Endothelial cell of umbilical vein (primary cell): ENCODE results near the gene MAPRE2. TPM values are rescaled to one million over a fixed set of nuclear protein-coding genes. Genes with fewer than 3 reads are reported as not detected.

Experiments
- BruUV-seq: library from RNA; stranded (reverse); fragments of 400-500 nt; replicated peaks from 2 replicates; lab custom pipeline; 2021; lab: Mats Ljungman, UMichigan
- CTCF ChIA-PET: fragments of 300-600, 350-600 bp; sonication (Branson Sonifier 250); formaldehyde crosslinking; loops from one replicate; lab custom pipeline; 2021; ENCODE audit warnings: antibody characterized with exemption, inconsistent platforms; lab: Charles Lee
- POLR2A ChIA-PET: fragments of 300-600, 350-600 bp; sonication (Branson Sonifier 250); formaldehyde crosslinking; loops from one replicate; lab custom pipeline; 2021; ENCODE audit warnings: antibody characterized with exemption, inconsistent platforms; lab: Charles Lee
- DNase-seq: peaks from one replicate; pipeline ENCODE4 v3.0.0-alpha.2; 2011; ENCODE audit warnings: low read depth, low spot score
- FAIRE-seq: peaks from 2 replicates; lab custom pipeline; 2011; peaks lifted over from hg19 to GRCh38; lab: Jason Lieb, UNC
- H2AFZ ChIP-seq: 2 replicates; pipeline ENCODE4 v1.6.0; 2012; ENCODE audit warnings: low read depth, low read length, control low read depth, inconsistent platforms
- H3K27ac ChIP-seq: 2 replicates; pipeline ENCODE4 v1.5.1; 2011; ENCODE audit warnings: low read depth, mild to moderate bottlenecking, control low read depth, low read length, moderate library complexity; ENCODE audit not compliant: insufficient read depth
- H3K27me3 ChIP-seq, 2 experiments: 2 replicates each; pipeline versions ENCODE4 v1.6.0 to v1.6.1; 2011; ENCODE audit warnings: low read length in 2 of 2, mixed read lengths in 1 of 2; ENCODE audit not compliant: control insufficient read depth in 2 of 2, insufficient read depth in 2 of 2
- H3K36me3 ChIP-seq, 2 experiments: 2 replicates in 1 of 2; 3 replicates in 1 of 2; pipeline ENCODE4 v1.5.1; 2011; ENCODE audit warnings: low read length in 2 of 2, mild to moderate bottlenecking in 1 of 2, moderate library complexity in 1 of 2; ENCODE audit not compliant: control insufficient read depth in 2 of 2, insufficient read depth in 2 of 2; ENCODE audit errors: extremely low read depth in 1 of 2
- H3K4me1 ChIP-seq: 3 replicates; pipeline ENCODE4 v1.5.1; 2011; ENCODE audit warnings: mild to moderate bottlenecking, low read length; ENCODE audit not compliant: control insufficient read depth, insufficient read depth; ENCODE audit errors: extremely low read depth
- H3K4me2 ChIP-seq: 2 replicates; pipeline ENCODE4 v1.6.1; 2011; ENCODE audit warnings: low read length, control low read depth, mixed read lengths; ENCODE audit not compliant: insufficient read depth
- H3K4me3 ChIP-seq, 3 experiments: fragments of 200-600 bp in 1 of 3; sonication (generic), shearing (Covaris generic) in 1 of 3; replicated peaks in 1 of 3; 2 replicates each; pipeline ENCODE4 v1.5.1; 2011 to 2016; ENCODE audit warnings: control low read depth in 3 of 3, low read length in 3 of 3, mild to moderate bottlenecking in 2 of 3, inconsistent platforms in 1 of 3, low read depth in 1 of 3, moderate library complexity in 1 of 3; ENCODE audit not compliant: insufficient read depth in 1 of 3
- H3K79me2 ChIP-seq: 2 replicates; pipeline ENCODE4 v1.6.0; 2012; ENCODE audit warnings: low read length, inconsistent platforms; ENCODE audit not compliant: control insufficient read depth, insufficient read depth
- H3K9ac ChIP-seq: replicated peaks from 2 replicates; pipeline ENCODE3; 2011; ENCODE audit warnings: low read length, control low read depth; ENCODE audit not compliant: insufficient read depth; ENCODE audit errors: extremely low read depth
- H3K9me1 ChIP-seq: replicated peaks from 3 replicates; pipeline ENCODE4 v1.6.0; 2011; ENCODE audit warnings: mild to moderate bottlenecking, low read length; ENCODE audit not compliant: control insufficient read depth, insufficient read depth; ENCODE audit errors: extremely low read depth
- H3K9me3 ChIP-seq: replicated peaks from 2 replicates; pipeline ENCODE4 v1.5.1; 2012; ENCODE audit warnings: low read length, inconsistent platforms; ENCODE audit not compliant: control insufficient read depth, insufficient read depth
- H4K20me1 ChIP-seq: replicated peaks from 2 replicates; pipeline ENCODE3; 2011; ENCODE audit warnings: mild to moderate bottlenecking, low read length; ENCODE audit not compliant: control insufficient read depth, insufficient read depth; ENCODE audit errors: extremely low read depth
- CTCF ChIP-seq, 2 donors: IDR thresholded peaks; 1 replicate in 1 of 2; 2 replicates in 1 of 2; pipeline ENCODE4 v1.5.1; 2011; ENCODE audit warnings: low read length in 2 of 2, mild to moderate bottlenecking in 2 of 2, moderate library complexity in 2 of 2, control low read depth in 1 of 2, inconsistent platforms in 1 of 2, low read depth in 1 of 2; ENCODE audit not compliant: insufficient read depth in 1 of 2; ENCODE audit errors: extremely low read depth in 1 of 2
- EZH2 ChIP-seq: IDR thresholded peaks from 2 replicates; pipeline ENCODE4 v1.6.1; 2012; ENCODE audit warnings: borderline replicate concordance, low read depth, mild to moderate bottlenecking, moderate library complexity, low read length, inconsistent platforms; ENCODE audit not compliant: severe bottlenecking
- FOS ChIP-seq: IDR thresholded peaks from 2 replicates; pipeline ENCODE4 v1.6.1; 2011; ENCODE audit warnings: mild to moderate bottlenecking, low read length, moderate library complexity, borderline replicate concordance; ENCODE audit not compliant: insufficient read depth
- GATA2 ChIP-seq: IDR thresholded peaks from 2 replicates; pipeline ENCODE4 v1.7.0; 2011; ENCODE audit warnings: low read depth, mild to moderate bottlenecking, moderate library complexity, mixed read lengths, low read length; ENCODE audit not compliant: insufficient read length, insufficient read depth
- JUN ChIP-seq: IDR thresholded peaks from 2 replicates; pipeline ENCODE4 v1.6.1; 2011; ENCODE audit warnings: borderline replicate concordance, low read depth; ENCODE audit not compliant: insufficient read length, insufficient read depth
- MAX ChIP-seq: IDR thresholded peaks from 2 replicates; pipeline ENCODE4 v1.6.1; 2011; ENCODE audit not compliant: insufficient read depth, insufficient read length
- MYC ChIP-seq: IDR thresholded peaks from one replicate; pipeline ENCODE4 v1.6.1; 2011; ENCODE audit warnings: mild to moderate bottlenecking, low read depth, low read length
- POLR2A ChIP-seq: IDR thresholded peaks from 2 replicates; pipeline ENCODE4 v1.6.1; 2012; ENCODE audit warnings: low read depth, mild to moderate bottlenecking, control low read depth, low read length
- POLR2AphosphoS5 ChIP-seq: IDR thresholded peaks from 2 replicates; pipeline ENCODE4 v1.6.1; 2012; ENCODE audit warnings: low read depth, mild to moderate bottlenecking, control low read depth, low read length, moderate library complexity; ENCODE audit not compliant: insufficient read depth
- dilution Hi-C: fragments of 300-500 bp; cut with MboI; formaldehyde crosslinking; loops from one replicate; pipeline ENCODE4 v1.15.0; 2019; ENCODE audit warnings: low sequenced_read_pairs; ENCODE audit not compliant: extremely low pct_ligation_motif_present
- intact Hi-C: fragments of 100-400 bp; cut with micrococcal nuclease; formaldehyde crosslinking; loops from one replicate; pipeline ENCODE4 v1.10.0; 2022
- polyA plus RNA-seq, 4 experiments: library from polyadenylated mRNA; depleted of rRNA in 3 of 4; stranded (reverse) in 3 of 4; unstranded in 1 of 4; fragments of >200 nt; gene quantifications; 2 replicates each; pipeline versions ENCODE4 v1.2.1 to v1.2.3, GENCODE V29; 2011 to 2012; ENCODE audit warnings: missing spikeins in 1 of 4
- total RNA-seq: library from RNA; stranded (reverse); gene quantifications from 2 replicates; pipeline ENCODE4 v1.2.3, GENCODE V29; 2021

MAPRE2 gene
- total and polyA plus RNA-seq, 2 donors (not counting 3 experiments of a cell fraction or from before 2014, with no cell fraction given), result 117 to 148 TPM

GRCh38 chr18:35045806-35046205 is 4.6 kb downstream of the MAPRE2 start:
- no peaks in the 10 kb centered on the region for H3K9me3 ChIP-seq
- dilution Hi-C loops (no loop called here), intact Hi-C loops (loop anchor here (10.0 kb wide), 1 partner anchor 419 kb away; no protein-coding TSS in a partner anchor)
- ChIA-PET CTCF (interaction anchor here (0.7 to 2.5 kb wide), 6 partner anchors 28 to 207 kb away, joined by 3 to 12 read pairs (median 6); no protein-coding TSS in a partner anchor), POLR2A (no interaction called here)
- peak overlapping the region; percentile 96 for H3K4me2 ChIP-seq
- no peak overlapping the region for H3K27ac ChIP-seq
- no TSS peak for BruUV-seq
- H4K20me1 ChIP-seq, result peaks cover 19% of the 10 kb centered on the region
- no peaks in the 10 kb centered on the region for H3K27me3 ChIP-seq
- TF ChIP-seq MYC (no peak), GATA2 (no peak), MAX (no peak), JUN (no peak), POLR2A (no peak), CTCF (IDR thresholded peaks at IDR 0.05; ENCODE audit: extremely low read depth in 1 of 2, insufficient read depth in 1 of 2, low read depth in 1 of 2, low read length in 2 of 2) (no peak), POLR2AphosphoS5 (no peak), EZH2 (no peak), FOS (no peak)
- peaks cover 53% of the 10 kb centered on the region for H3K4me1 ChIP-seq
- H3K79me2 ChIP-seq, result peaks cover 86% of the 10 kb centered on the region
- FAIRE-seq (no peak), DNase-seq (no peak)
- no peaks in the 10 kb centered on the region for H3K9me1 ChIP-seq
- peaks cover 0 to 2% of the 10 kb centered on the region in 2 experiments for H3K36me3 ChIP-seq
- no peak overlapping the region for H2AFZ ChIP-seq
- no peak overlapping the region for H3K9ac ChIP-seq
- no peak overlapping the region for H3K4me3 ChIP-seq
